NB4 (cell line): ENCODE results near the gene SLC9A4.

Experiments used
- DNase-seq: peaks from one replicate; pipeline ENCODE4 v3.0.0; 2010; ENCODE audit warnings: low read depth
- H3K4me3 ChIP-seq: one replicate; pipeline ENCODE4 v1.5.1; 2011; ENCODE audit warnings: mild to moderate bottlenecking, low read depth, low read length, moderate library complexity
- CTCF ChIP-seq: IDR thresholded peaks from one replicate; pipeline ENCODE4 v1.5.1; 2012; ENCODE audit warnings: low read depth, low read length
- POLR2A ChIP-seq: IDR thresholded peaks from 2 replicates; pipeline ENCODE4 v1.6.1; 2011; ENCODE audit warnings: mild to moderate bottlenecking; ENCODE audit not compliant: insufficient read length; ENCODE audit errors: extremely low read depth
- TF ChIP-seq, protein P1 (sequence below): IDR thresholded peaks from 2 replicates; pipeline ENCODE4 v1.6.1; 2011; ENCODE audit warnings: low read depth, low read length

SLC9A4 gene

DNA sequence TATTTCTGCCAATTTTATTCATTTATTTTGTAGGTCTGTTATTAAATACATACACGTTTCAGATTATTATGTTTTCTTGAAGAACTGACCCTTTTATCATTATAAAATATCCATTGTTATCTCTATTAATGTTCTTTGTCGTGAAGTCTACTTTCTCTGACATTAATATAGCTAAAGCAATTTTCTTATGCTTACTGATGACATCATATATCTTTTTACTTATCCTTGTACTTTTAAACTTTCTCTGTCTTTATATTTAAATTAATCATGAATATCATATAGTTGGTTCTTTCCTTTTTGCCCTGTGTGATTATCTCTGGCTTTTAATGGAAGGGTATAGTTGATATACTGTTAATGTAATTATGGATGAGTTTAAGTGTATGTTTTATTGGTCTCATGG, 109.8 kb downstream of the SLC9A4 start:
- no peak for TF ChIP-seq CTCF
- TF ChIP-seq, protein P1, sequence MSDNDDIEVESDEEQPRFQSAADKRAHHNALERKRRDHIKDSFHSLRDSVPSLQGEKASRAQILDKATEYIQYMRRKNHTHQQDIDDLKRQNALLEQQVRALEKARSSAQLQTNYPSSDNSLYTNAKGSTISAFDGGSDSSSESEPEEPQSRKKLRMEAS, result no peak
- no peak for TF ChIP-seq POLR2A
- H3K4me3 ChIP-seq, result no peak overlapping the region
- no peak for DNase-seq
